ENCODE measurements around the gene PFDN1.

GRCh38 chr5:140239461-140239860 lies 63.4 kb downstream of the PFDN1 start:
- TF ChIP-seq CTCF (IDR thresholded peaks at IDR 0.05): no peak
- no peak for TF ChIP-seq POLR2A (IDR thresholded peaks at IDR 0.05)
- TF ChIP-seq EP300 (IDR thresholded peaks at IDR 0.05; ENCODE audit: low read depth): no peak
- no peak for TF ChIP-seq POLR2AphosphoS5 (IDR thresholded peaks at IDR 0.05)

Data from transverse colon (tissue), 4 donors.